Right renal pelvis (tissue), 4 donors: Measurements from ENCODE around the gene SURF4. TPM values are rescaled to one million over a fixed set of nuclear protein-coding genes. Genes with fewer than 3 reads are reported as not detected.

Experiments used
- DNase-seq, 4 donors: peaks; one replicate each; pipeline ENCODE4 v3.0.0-alpha.2; 2013; ENCODE audit warnings: low read depth in 4 of 4, low spot score in 3 of 4, missing footprints in 1 of 4
- polyA plus RNA-seq, 4 donors: library from polyadenylated mRNA; unstranded; fragments of 120-200 nt; gene quantifications; one replicate each; pipeline ENCODE4 v1.2.1, GENCODE V29; 2013; ENCODE audit not compliant: insufficient read length in 4 of 4

The SURF4 gene
- polyA plus RNA-seq, 4 donors, result 174 to 189 (median 181) TPM

DNA sequence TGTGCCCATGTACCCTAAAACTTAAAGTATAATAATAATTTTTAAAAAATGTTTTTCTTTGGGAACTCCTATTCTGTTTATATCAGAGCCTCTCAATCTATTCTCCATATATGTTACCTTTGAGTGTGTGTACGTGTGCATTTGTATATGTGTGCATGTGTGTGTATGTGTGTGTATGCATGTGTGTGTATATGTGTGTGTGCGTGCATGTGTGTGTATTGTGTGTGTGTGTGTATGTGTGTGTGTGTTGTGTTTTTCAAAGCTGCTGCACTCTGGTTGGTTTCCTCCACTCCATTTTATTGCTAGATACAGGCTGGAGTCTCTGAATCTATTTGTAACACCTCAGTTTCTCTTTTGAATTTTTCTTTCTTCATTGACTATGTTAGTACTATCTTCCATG, 59.9 kb downstream of the SURF4 start:
- DNase-seq, result no peak

Other genes with a start within 250 kb of the SURF4 start
- gene GBGT1, start 212.1 kb downstream of the SURF4 start, polyA plus RNA-seq, result 1 to 10 TPM; 1.8 to 3.3 (median 2.4) TPM
- gene OBP2B, start 166.8 kb downstream of the SURF4 start, polyA plus RNA-seq, result under 1 TPM in 1 of 4 donors, not detected in 3; 0.30 TPM
- 10 to 100 TPM in 3 of 4 donors, 1 to 10 TPM in 1; 9.8 to 30.9 (median 24.8) TPM for gene ABO, start 100.9 kb downstream of the SURF4 start, polyA plus RNA-seq
- 10 to 100 TPM; 25.0 to 32.0 (median 28.4) TPM for gene SURF6, start 39.9 kb downstream of the SURF4 start, polyA plus RNA-seq
- 10 to 100 TPM; 25.1 to 32.8 (median 26.8) TPM for gene MED22, start 27.9 kb downstream of the SURF4 start, polyA plus RNA-seq
- 1,000 to 10,000 TPM; 2,356 to 2,677 (median 2,609) TPM for gene RPL7A, start 27.8 kb downstream of the SURF4 start, polyA plus RNA-seq
- gene SURF1, start 19.6 kb downstream of the SURF4 start, polyA plus RNA-seq, result 10 to 100 TPM; 33.8 to 53.0 (median 42.4) TPM
- 10 to 100 TPM; 19.5 to 28.5 (median 22.8) TPM for gene SURF2, start 19.5 kb downstream of the SURF4 start, polyA plus RNA-seq
- 1 to 10 TPM; 3.4 to 5.0 (median 4.3) TPM for gene STKLD1, start 306 bp upstream of the SURF4 start, polyA plus RNA-seq
- gene REXO4, start 42.0 kb upstream of the SURF4 start, polyA plus RNA-seq, result 10 to 100 TPM; 29.4 to 32.1 (median 30.7) TPM
- gene ADAMTS13, start 46.3 kb upstream of the SURF4 start, polyA plus RNA-seq, result 10 to 100 TPM in 1 of 4 donors, 1 to 10 TPM in 3; 6.6 to 12.0 (median 8.8) TPM
- gene CACFD1, start 83.9 kb upstream of the SURF4 start, polyA plus RNA-seq, result 10 to 100 TPM; 25.4 to 40.6 (median 28.5) TPM
- gene SLC2A6, start 103.0 kb upstream of the SURF4 start, polyA plus RNA-seq, result 1 to 10 TPM; 1.1 to 2.3 (median 1.5) TPM
- gene MYMK, start 148.9 kb upstream of the SURF4 start, polyA plus RNA-seq, result under 1 TPM in 2 of 4 donors, not detected in 2; 0.09 to 0.28 TPM
- gene ADAMTSL2, start 158.6 kb upstream of the SURF4 start, polyA plus RNA-seq, result 1 to 10 TPM; 1.5 to 2.9 (median 1.8) TPM
- under 1 TPM in 1 of 4 donors, not detected in 3; 0.49 TPM for gene FAM163B, start 233.3 kb upstream of the SURF4 start, polyA plus RNA-seq